HG02970 (cell line): Measurements from ENCODE around the gene TRIO.
A peak's percentile ranks its signal among the peaks of the same experiment; 100 is the strongest.

ENCODE experiments used
- ATAC-seq: cut with Tn5 transposase; IDR thresholded peaks from one replicate; pipeline ENCODE4 v1.9.1; 2021; ENCODE audit warnings: mild to moderate bottlenecking, moderate library complexity, moderate number of reproducible peaks; ENCODE audit not compliant: unreplicated experiment, low FRiP score

TRIO gene

DNA sequence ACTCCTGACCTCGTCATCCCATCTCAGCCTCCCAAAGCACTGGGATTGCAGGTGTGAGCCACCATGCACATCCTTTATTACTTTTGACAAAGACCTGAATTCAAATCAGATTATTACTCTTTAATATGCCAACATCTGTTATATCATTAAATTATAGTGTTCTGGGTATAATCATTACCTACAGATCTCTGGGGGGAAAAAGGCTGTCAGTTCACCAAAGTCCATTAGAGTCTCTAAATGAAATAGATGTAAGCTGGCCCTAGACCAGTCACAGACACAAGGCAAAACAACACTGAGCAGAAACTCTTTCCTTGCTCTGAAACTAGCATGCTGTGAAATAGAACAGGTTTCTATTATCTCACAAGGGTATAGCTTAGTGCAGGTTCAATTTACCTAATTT, 21.6 kb upstream of the TRIO start:
- no peak for ATAC-seq

DNA sequence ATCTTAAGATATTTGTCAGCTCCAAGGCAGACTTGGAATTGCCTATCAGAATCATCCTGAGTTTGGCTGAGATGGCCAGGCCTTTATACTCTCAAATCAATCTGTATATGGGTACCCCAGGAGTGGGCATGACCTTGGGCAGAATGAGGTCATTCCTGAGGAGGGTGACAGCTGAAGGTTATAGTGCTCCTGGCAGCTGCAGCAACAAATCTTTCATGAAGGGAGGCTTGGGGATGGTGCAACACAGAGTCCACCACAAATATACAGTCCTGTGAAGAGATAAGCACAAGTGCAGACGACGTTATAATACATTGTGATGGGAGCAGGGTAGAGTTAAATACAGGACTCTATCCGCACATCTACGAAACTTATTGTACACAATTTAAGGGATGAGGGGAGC, 21.1 kb upstream of the TRIO start:
- no peak for ATAC-seq

DNA sequence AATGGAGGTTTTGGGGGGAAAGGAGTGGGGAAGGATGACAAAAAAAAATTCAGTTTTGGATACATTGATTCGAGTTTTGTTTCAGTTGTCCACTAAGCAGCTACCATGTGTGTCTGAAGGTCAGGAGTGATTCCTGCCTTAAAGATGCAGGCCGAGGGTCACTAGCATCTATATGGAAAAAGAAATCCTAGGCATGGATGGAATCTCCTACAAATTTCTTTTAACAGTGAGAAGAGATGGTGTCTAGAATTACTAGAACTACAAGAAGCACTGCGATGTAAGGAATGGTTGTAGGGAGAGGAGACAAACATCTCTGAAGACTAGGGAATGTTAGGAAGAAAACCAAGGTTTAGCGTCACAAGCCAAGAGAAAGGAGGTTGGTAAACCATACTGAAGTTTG, 19.6 kb upstream of the TRIO start:
- ATAC-seq: no peak

GRCh38 chr5:14123974-14124482, 19.1 kb upstream of the TRIO start:
- no peak for ATAC-seq

- no peak for ATAC-seq
Observed at GRCh38 chr5:14125262-14125661, 17.9 kb upstream of the TRIO start.

GRCh38 chr5:14127587-14127986, 15.6 kb upstream of the TRIO start:
- ATAC-seq: no peak

GRCh38 chr5:14128079-14128478, 15.1 kb upstream of the TRIO start:
- no peak for ATAC-seq

- no peak for ATAC-seq
Observed at GRCh38 chr5:14129123-14129522, 14.0 kb upstream of the TRIO start.

DNA sequence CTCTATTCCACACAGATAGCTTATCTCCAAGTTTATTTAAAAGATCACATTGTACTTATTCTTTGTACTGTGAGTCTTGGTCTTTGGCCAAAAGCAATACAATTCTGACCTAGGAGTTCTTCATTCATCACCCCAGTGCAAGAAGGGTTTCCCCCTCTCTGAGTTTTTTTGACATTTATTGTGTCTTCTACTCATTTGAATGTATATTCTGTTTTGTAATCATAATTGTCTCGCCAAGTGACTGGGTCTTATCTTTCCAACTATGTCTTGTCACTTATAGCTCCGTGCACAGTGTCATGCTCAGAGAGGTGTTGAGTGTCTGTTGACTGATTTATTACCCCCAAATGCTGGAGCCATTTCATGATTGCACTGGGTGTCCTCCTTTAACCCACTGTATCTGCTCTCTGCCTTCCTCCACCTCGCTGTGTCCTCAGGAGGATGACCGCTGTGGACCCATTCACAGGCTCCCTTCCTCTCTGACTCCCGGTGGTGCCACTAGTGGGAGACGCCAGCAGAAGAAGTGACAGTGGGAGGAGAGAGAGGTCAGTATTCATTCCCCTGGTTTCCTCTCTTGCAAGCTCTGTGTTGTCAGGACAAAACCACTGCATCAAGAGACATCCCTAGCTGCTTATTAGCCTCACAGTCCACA, 11.2 kb upstream of the TRIO start:
- ATAC-seq: no peak

DNA sequence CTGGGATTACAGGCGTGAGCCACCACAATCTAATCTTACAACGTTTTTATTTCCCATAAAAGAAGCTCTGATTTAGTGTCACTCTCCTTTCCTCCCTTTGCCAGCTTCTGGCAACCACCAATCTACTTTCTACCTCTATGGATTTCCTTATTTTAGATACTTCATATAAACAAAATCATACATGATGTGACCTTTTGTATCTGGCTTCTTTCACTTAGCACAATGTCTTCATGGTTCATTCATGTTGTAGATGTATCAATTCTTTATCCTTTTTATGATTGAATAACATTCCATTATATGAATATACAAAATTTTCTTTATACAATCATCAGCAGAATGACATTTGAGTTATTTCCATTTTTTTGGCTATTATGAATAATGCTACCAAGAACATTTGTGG, 9.7 kb upstream of the TRIO start:
- ATAC-seq: no peak

- ATAC-seq: no peak
Observed at GRCh38 chr5:14134083-14134482, 9.1 kb upstream of the TRIO start.

DNA sequence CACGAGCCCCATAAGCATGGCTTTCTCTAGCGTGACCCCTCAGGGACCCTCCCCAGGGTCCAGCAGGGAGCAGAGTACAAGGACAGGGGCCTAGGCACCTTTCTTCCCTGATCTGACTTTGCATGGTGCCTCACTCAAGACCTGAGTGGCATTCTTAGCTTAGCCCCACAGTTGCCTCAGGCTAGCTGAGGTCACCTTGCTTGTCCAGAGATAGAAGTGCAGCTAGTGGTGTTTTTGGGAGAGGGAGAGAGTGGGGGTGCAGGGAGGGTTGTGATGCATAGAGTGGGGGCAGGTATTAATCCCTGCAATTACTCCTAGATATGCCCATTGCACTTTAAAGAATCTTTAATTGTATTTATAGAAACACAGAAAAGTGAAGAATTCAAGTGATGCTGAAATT, 8.4 kb upstream of the TRIO start:
- ATAC-seq: no peak

DNA sequence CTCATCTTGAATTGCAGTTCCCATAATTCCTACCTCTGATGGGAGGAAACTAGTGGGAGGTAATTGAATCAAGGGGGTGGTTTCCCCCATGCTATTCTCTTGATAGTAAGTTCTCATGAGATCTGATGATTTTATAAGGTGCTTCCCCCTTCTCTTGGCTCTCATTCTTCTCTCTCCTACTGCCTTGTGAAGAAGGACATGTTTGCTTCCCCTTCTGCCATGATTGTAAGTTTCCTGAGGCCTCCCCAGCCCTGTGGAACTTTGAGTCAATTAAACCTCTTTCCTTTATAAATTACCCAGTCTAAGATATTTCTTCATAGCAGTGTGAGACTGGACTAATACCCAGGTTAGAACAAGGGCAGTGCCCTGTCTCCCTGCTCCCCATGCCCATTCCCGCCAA, 7.5 kb upstream of the TRIO start:
- no peak for ATAC-seq

DNA sequence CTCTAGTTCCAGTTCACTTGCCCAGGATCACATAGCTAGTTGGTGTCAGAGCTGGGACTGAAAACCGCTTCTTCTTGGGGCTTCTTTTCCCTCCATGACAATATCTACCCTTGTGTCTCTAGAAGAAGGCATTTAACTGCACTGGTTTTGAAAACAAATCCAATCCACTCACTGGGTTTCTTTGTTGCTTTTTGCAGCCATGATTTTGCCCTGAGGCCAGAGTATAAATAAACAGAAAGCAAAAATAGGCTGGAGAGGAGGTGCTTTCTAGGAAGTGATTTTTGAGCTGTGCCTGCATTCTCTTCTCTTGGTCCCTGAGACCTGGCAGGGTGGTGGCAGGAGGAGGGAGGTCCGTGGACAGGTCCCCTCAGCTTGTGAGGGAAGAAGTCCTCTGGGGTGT, 6.9 kb upstream of the TRIO start:
- ATAC-seq: no peak

GRCh38 chr5:14138608-14139540, 4.3 kb upstream of the TRIO start:
- ATAC-seq: no peak

GRCh38 chr5:14141764-14142163, 1.4 kb upstream of the TRIO start:
- no peak for ATAC-seq

GRCh38 chr5:14142202-14142826, 828 bp upstream of the TRIO start:
- no peak for ATAC-seq

- peak; percentile 14 for ATAC-seq
Observed at GRCh38 chr5:14143546-14143840, 351 bp downstream of the TRIO start.

DNA sequence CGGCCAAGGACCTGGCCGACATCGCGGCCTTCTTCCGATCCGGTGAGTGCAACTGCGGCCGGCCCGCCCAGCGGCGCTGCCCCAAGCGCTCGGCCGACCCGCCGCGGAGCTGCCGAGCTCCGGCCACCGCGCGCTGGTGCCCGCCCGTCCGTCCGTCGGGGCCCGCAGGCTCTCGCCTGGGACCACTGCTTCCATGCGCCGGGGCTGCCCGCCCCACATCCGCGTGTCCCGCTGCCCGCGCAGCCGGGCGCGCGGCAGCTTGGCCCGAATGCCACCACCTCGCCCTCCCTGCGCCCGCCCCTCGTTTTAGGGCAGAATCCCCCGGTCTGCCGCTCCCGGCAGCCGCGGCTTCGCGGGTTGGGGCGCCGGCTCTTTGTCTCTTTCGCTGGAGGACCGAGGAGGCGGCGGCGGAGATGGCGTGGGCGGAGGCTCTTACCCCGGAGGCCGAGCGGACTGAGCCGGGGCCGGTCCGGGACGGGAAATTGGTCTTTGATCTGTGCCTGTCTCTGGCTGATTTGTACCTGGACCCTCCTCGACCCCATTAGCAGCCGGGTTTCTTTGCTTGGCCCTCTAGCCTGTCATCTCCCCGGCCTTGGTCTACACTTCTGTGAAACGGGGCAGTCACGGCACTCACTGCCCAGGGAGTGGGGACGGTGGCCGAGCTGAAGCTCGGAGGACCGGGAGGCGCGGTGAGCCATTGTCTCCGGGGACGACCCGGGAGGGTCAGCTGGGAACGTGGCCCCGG, 871 bp downstream of the TRIO start:
- peak; percentile 15 for ATAC-seq

DNA sequence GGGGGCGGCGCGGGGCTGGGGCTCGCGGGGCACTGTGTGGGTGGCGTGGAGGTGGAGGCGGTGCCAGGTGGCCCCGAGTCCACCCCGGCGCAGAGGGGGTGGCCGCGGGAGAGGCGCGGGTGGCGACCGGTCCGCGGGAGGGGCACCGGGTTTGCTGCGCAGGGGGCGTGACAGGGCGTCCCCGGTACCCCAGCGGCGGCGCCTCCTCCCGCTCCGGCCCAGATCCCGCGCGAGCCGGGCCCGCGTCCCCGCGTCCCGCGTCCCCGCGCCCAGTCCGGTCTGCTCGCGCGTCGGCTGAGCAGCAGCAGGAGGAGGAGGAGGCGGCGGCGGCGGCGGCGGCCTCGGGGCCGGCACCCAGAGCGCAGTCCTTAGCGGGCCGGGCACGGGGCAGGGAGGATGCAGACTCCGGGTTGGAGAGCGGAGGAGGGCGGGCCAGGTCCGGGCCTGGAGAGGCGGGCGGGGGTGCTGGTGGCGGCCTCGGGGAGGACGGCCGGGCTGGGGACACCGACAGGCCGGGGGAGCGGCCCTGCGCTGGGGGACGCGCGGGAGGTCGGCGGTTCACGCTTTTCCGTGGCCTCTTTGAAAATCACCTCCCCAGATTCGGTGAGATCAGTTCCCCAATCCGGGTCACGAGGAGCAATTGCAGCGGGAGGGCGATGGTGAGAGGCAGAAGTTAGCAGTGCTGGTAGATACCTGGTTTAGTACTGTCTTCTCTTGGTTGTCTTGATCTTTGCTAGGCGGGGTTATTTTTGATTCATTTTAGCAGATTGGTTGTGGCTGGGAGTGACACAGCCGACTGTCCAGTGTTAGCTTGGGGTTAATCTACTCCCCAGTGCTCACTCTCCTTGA, 1.7 kb downstream of the TRIO start:
- peak; percentile 32 for ATAC-seq
